A673 (cell line): Measurements from ENCODE around the gene COA4. TPM values are rescaled to one million over a fixed set of nuclear protein-coding genes. Genes with fewer than 3 reads are reported as not detected.

ENCODE experiments used
- Bru-seq: library from RNA; stranded (reverse); fragments of 400-500 nt; gene quantifications from one replicate; lab custom pipeline; 2021; lab: Mats Ljungman, UMichigan
- BruChase-seq, 2 experiments: library from RNA; stranded (reverse); fragments of 400-500 nt; gene quantifications; one replicate each; lab custom pipeline; 2021; lab: Mats Ljungman, UMichigan
- BruUV-seq: library from RNA; stranded (reverse); fragments of 400-500 nt; replicated peaks from 2 replicates; lab custom pipeline; 2021; lab: Mats Ljungman, UMichigan
- CTCF ChIA-PET: fragments of 300-600 bp; sonication (Branson Sonifier 250); formaldehyde crosslinking; loops from one replicate; lab custom pipeline; 2022; ENCODE audit warnings: antibody characterized with exemption; lab: Charles Lee
- POLR2A ChIA-PET: fragments of 300-600 bp; sonication (Branson Sonifier 250); formaldehyde crosslinking; loops from one replicate; lab custom pipeline; 2022; ENCODE audit warnings: antibody characterized with exemption; ENCODE audit not compliant: low non-redundant PET; lab: Charles Lee
- DNase-seq: peaks from one replicate; pipeline ENCODE4 v3.0.0-alpha.2; 2015; ENCODE audit warnings: low spot score
- H3K27ac ChIP-seq: fragments of 200-600 bp; sonication (generic); 2 replicates; pipeline ENCODE4 v1.5.1; 2016; ENCODE audit warnings: mixed run types, low read depth, mild to moderate bottlenecking, mixed read lengths, antibody characterized with exemption, low read length; ENCODE audit not compliant: poor library complexity, severe bottlenecking
- H3K27me3 ChIP-seq: fragments of 200-600 bp; sonication (generic); replicated peaks from 2 replicates; pipeline ENCODE4 v1.6.1; 2017; ENCODE audit warnings: mixed run types, low read depth, mild to moderate bottlenecking, mixed read lengths, antibody characterized with exemption, low read length; ENCODE audit not compliant: insufficient read depth, poor library complexity
- H3K36me3 ChIP-seq: fragments of 200-600 bp; sonication (generic); 2 replicates; pipeline ENCODE4 v1.6.1; 2016; ENCODE audit warnings: mixed run types, mild to moderate bottlenecking, mixed read lengths, antibody characterized with exemption, low read length; ENCODE audit not compliant: insufficient read depth, poor library complexity, severe bottlenecking
- H3K4me1 ChIP-seq: fragments of 200-600 bp; sonication (generic); 2 replicates; pipeline ENCODE4 v1.6.1; 2017; ENCODE audit warnings: mixed run types, mild to moderate bottlenecking, mixed read lengths, antibody characterized with exemption, low read length; ENCODE audit not compliant: insufficient read depth, poor library complexity, severe bottlenecking
- H3K4me3 ChIP-seq: fragments of 200-600 bp; sonication (generic); 2 replicates; pipeline ENCODE4 v1.5.1; 2016; ENCODE audit warnings: low read depth, mixed run types, mild to moderate bottlenecking, mixed read lengths, low read length; ENCODE audit not compliant: poor library complexity, severe bottlenecking
- H3K9me3 ChIP-seq: fragments of 200-600 bp; sonication (generic); 2 replicates; pipeline ENCODE4 v1.6.1; 2016; ENCODE audit warnings: mixed run types, low read depth, mild to moderate bottlenecking, mixed read lengths, antibody characterized with exemption, low read length; ENCODE audit not compliant: poor library complexity, severe bottlenecking
- CTCF ChIP-seq: fragments of 300-800, 200-600 bp; sonication (generic); conservative IDR thresholded peaks from 2 replicates; pipeline ENCODE4 v1.5.1; 2017; ENCODE audit warnings: low read depth, mild to moderate bottlenecking, antibody characterized with exemption, low read length, moderate library complexity, mixed read lengths
- EZH2 ChIP-seq: fragments of 200-600 bp; sonication (generic); IDR thresholded peaks from 2 replicates; pipeline ENCODE4 v1.6.1; 2017; ENCODE audit warnings: borderline replicate concordance, low read depth, mild to moderate bottlenecking, mixed read lengths, antibody characterized with exemption, low read length; ENCODE audit not compliant: poor library complexity, severe bottlenecking
- intact Hi-C: fragments of 100-400 bp; cut with micrococcal nuclease; formaldehyde crosslinking; loops from one replicate; pipeline ENCODE4 v1.10.0; 2022; ENCODE audit not compliant: unreplicated experiment
- long read RNA-seq: library from polyadenylated mRNA; stranded (forward); transcript quantifications from one replicate; pipeline ENCODE4 v2.0.0, GENCODE V29; 2022
- total RNA-seq: library from RNA; stranded (reverse); gene quantifications from 2 replicates; pipeline ENCODE4 v1.2.3, GENCODE V29; 2021

COA4 gene
- total RNA-seq (112 and 113 TPM in 2 replicates), Bru-seq, nascent RNA (percentile 95 among the genes with signal in this experiment), BruChase-seq, experiment 1, labeled RNA remaining after a 2-hour chase (percentile 86 among the genes with signal in this experiment), BruChase-seq, experiment 2, labeled RNA remaining after a 6-hour chase (percentile 91 among the genes with signal in this experiment)
- long read RNA-seq, transcript COA4-201 (2 exons, 960 nt): major isoform, 59 of 81 reads
- long read RNA-seq, partial matches to known transcripts: 1 of 81 reads
- long read RNA-seq, other reads (novel, unspliced or antisense): 19 of 81 reads

GRCh38 chr11:73876424-73877310 lies at the start of gene COA4, which contains the start of gene PAAF1:
Gene COA4 (minus strand): TSS chr11:73876846. CDS start chr11:73873378, 3,468 bp downstream.
Gene PAAF1 (plus strand): TSS chr11:73876999. CDS start chr11:73877022, 23 bp downstream.
- DNase-seq: peak; percentile 100
- Histone ChIP-seq H3K9me3 (no peaks in the 10 kb centered on the region), H3K36me3 (peaks cover 29% of the 10 kb centered on the region), H3K27ac (peak within 1 kb of the TSS; percentile 83), H3K4me3 (peak within 1 kb of the TSS; percentile 66), H3K4me1 (peaks cover 16% of the 10 kb centered on the region), H3K27me3 (no peaks in the 10 kb centered on the region)
- ChIA-PET POLR2A (no interaction called here), CTCF (no interaction called here)
- BruUV-seq: no TSS peak
- intact Hi-C loops: loop anchor here (1.0 kb wide), 1 partner anchor 115 kb away; the partner anchor contains the start of gene RAB6A
- TF ChIP-seq CTCF: no peak
- no peak for TF ChIP-seq EZH2

GRCh38 chr11:73921180-73921579 lies 44.5 kb upstream of the COA4 start:
- no peak for TF ChIP-seq CTCF
- TF ChIP-seq EZH2: no peak
- Histone ChIP-seq H3K36me3 (peaks cover 12% of the 10 kb centered on the region), H3K9me3 (no peaks in the 10 kb centered on the region), H3K4me1 (no peaks in the 10 kb centered on the region), H3K27ac (no peak overlapping the region), H3K27me3 (no peaks in the 10 kb centered on the region), H3K4me3 (no peak overlapping the region)
- intact Hi-C loops: no loop called here
- ChIA-PET POLR2A (no interaction called here), CTCF (no interaction called here)
- BruUV-seq: no TSS peak
- no peak for DNase-seq

GRCh38 chr11:73916435-73916834 lies 39.8 kb upstream of the COA4 start:
- POLR2A ChIA-PET: no interaction called here
- Histone ChIP-seq H3K27me3 (no peaks in the 10 kb centered on the region), H3K36me3 (peaks cover 16% of the 10 kb centered on the region), H3K4me1 (no peaks in the 10 kb centered on the region), H3K9me3 (no peaks in the 10 kb centered on the region), H3K4me3 (no peak overlapping the region), H3K27ac (no peak overlapping the region)
- no peak for TF ChIP-seq CTCF
- no peak for TF ChIP-seq EZH2
- CTCF ChIA-PET: no interaction called here
- intact Hi-C loops: no loop called here
- DNase-seq: no peak
- BruUV-seq: no TSS peak
